CD14-positive monocyte (primary cell): ENCODE measurements around the gene RNASE12. TPM values are rescaled to one million over a fixed set of nuclear protein-coding genes. Genes with fewer than 3 reads are reported as not detected.

Experiments used
- DNase-seq, 3 donors: peaks; one replicate each; pipeline ENCODE4 v3.0.0-alpha.2; 2011 to 2022
- H2AFZ ChIP-seq: 2 replicates; pipeline ENCODE4 v1.6.0; 2012; ENCODE audit warnings: mild to moderate bottlenecking, low read depth, low read length, inconsistent platforms; ENCODE audit not compliant: insufficient read depth, poor library complexity, severe bottlenecking
- H3K27ac ChIP-seq, 2 donors: 1 replicate in 1 of 2; 2 replicates in 1 of 2; pipeline ENCODE4 v1.5.1; 2012 to 2013; ENCODE audit warnings: low read length in 2 of 2, control low read depth in 1 of 2, inconsistent platforms in 1 of 2, low read depth in 1 of 2, mild to moderate bottlenecking in 1 of 2
- H3K27me3 ChIP-seq, 2 donors: one replicate each; pipeline versions ENCODE4 v1.6.0 to v1.6.1; 2011 to 2013; ENCODE audit warnings: low read length in 2 of 2; ENCODE audit not compliant: control insufficient read depth in 2 of 2, insufficient read depth in 2 of 2
- H3K36me3 ChIP-seq, 2 donors: replicated peaks in 1 of 2; 1 replicate in 1 of 2; 2 replicates in 1 of 2; pipeline versions ENCODE4 v1.5.1 to v1.6.1; 2012 to 2013; ENCODE audit warnings: low read length in 2 of 2, control low read depth in 1 of 2, inconsistent platforms in 1 of 2, mild to moderate bottlenecking in 1 of 2; ENCODE audit not compliant: insufficient read depth in 2 of 2, control insufficient read depth in 1 of 2
- H3K4me1 ChIP-seq, 2 donors: 1 replicate in 1 of 2; 2 replicates in 1 of 2; pipeline versions ENCODE4 v1.5.1 to v1.6.1; 2012 to 2013; ENCODE audit warnings: low read length in 2 of 2, control low read depth in 1 of 2, inconsistent platforms in 1 of 2, mild to moderate bottlenecking in 1 of 2, moderate library complexity in 1 of 2; ENCODE audit not compliant: insufficient read depth in 2 of 2, control insufficient read depth in 1 of 2
- H3K4me2 ChIP-seq: replicated peaks from 2 replicates; pipeline ENCODE3; 2012; ENCODE audit warnings: low read length, moderate library complexity, mild to moderate bottlenecking; ENCODE audit not compliant: poor library complexity, severe bottlenecking; ENCODE audit errors: extremely low read depth
- H3K4me3 ChIP-seq, 3 experiments: fragments of 200-600 bp in 1 of 3; sonication (generic) in 1 of 3; replicated peaks in 1 of 3; 1 replicate in 2 of 3; 2 replicates in 1 of 3; pipeline ENCODE4 v1.5.1; 2011 to 2013; ENCODE audit warnings: low read length in 3 of 3, mild to moderate bottlenecking in 3 of 3, control low read depth in 2 of 3, low read depth in 2 of 3, inconsistent platforms in 1 of 3, moderate library complexity in 1 of 3
- H3K79me2 ChIP-seq: 2 replicates; pipeline ENCODE4 v1.6.0; 2012; ENCODE audit warnings: mild to moderate bottlenecking, control low read depth, inconsistent platforms, low read length, moderate library complexity; ENCODE audit not compliant: insufficient read depth
- H3K9ac ChIP-seq: 2 replicates; pipeline ENCODE4 v1.6.0; 2017; ENCODE audit warnings: low read length, mild to moderate bottlenecking; ENCODE audit not compliant: insufficient read depth, poor library complexity, severe bottlenecking
- H3K9me3 ChIP-seq, 2 donors: replicated peaks in 1 of 2; 1 replicate in 1 of 2; 2 replicates in 1 of 2; pipeline versions ENCODE4 v1.5.1 to v1.6.1; 2012 to 2013; ENCODE audit warnings: low read length in 2 of 2, control low read depth in 1 of 2; ENCODE audit not compliant: control insufficient read depth in 1 of 2, insufficient read depth in 1 of 2
- H4K20me1 ChIP-seq: 2 replicates; pipeline ENCODE4 v1.6.0; 2012; ENCODE audit warnings: mild to moderate bottlenecking, low read length, control low read depth, moderate library complexity; ENCODE audit not compliant: insufficient read depth
- H3K27ac Mint-ChIP-seq, 7 donors: one replicate each; pipeline ENCODE4 v1.8.0; 2020; ENCODE audit warnings: mild to moderate bottlenecking in 7 of 7, mixed read lengths in 7 of 7, moderate library complexity in 6 of 7, inconsistent platforms in 2 of 7
- H3K27me3 Mint-ChIP-seq, 3 donors: one replicate each; pipeline ENCODE4 v1.8.0; 2021 to 2022; ENCODE audit warnings: low read depth in 3 of 3, mild to moderate bottlenecking in 3 of 3, mixed read lengths in 3 of 3, moderate library complexity in 3 of 3, inconsistent platforms in 1 of 3
- H3K36me3 Mint-ChIP-seq, 2 donors: one replicate each; pipeline ENCODE4 v1.8.0; 2020; ENCODE audit warnings: mixed read lengths in 2 of 2, inconsistent platforms in 1 of 2, mild to moderate bottlenecking in 1 of 2
- H3K4me1 Mint-ChIP-seq: one replicate; pipeline ENCODE4 v1.8.0; 2020; ENCODE audit warnings: mild to moderate bottlenecking, mixed read lengths
- H3K4me3 Mint-ChIP-seq, 2 donors: one replicate each; pipeline ENCODE4 v1.8.0; 2020; ENCODE audit warnings: mild to moderate bottlenecking in 2 of 2, mixed read lengths in 2 of 2, moderate library complexity in 1 of 2
- H3K9me3 Mint-ChIP-seq, 7 donors: one replicate each; pipeline ENCODE4 v1.8.0; 2020 to 2022; ENCODE audit warnings: mixed read lengths in 7 of 7, mild to moderate bottlenecking in 6 of 7, moderate library complexity in 6 of 7, inconsistent platforms in 2 of 7
- WGBS: methylation state at CpG from one replicate; pipeline ENCODE4 v1.1.5; 2013; ENCODE audit warnings: missing lambda C conversion rate; ENCODE audit not compliant: insufficient coverage; 5-methylcytosine and 5-hydroxymethylcytosine counted together
- intact Hi-C, 2 donors: fragments of 100-400 bp; cut with micrococcal nuclease; formaldehyde crosslinking; loops; one replicate each; pipeline versions ENCODE4 v1.15.0 to v1.15.1; 2023
- polyA plus RNA-seq, 3 donors: library from polyadenylated mRNA; depleted of rRNA in 1 of 3; unstranded in 2 of 3; stranded (reverse) in 1 of 3; fragments of 300-500 nt in 2 of 3; fragments of >200 nt in 1 of 3; fragmentation: Illumina TruSeq in 2 of 3; gene quantifications; 1 replicate in 2 of 3; 2 replicates in 1 of 3; pipeline ENCODE4 v1.2.3, GENCODE V29; 2012 to 2021
- TF ChIP-seq, protein P1 (sequence below): fragments of 200-600 bp; IDR thresholded peaks from one replicate; pipeline ENCODE4 v1.8.0; 2022; ENCODE audit warnings: antibody characterized with exemption, mild to moderate bottlenecking

Gene RNASE12
- polyA plus RNA-seq, 3 donors, result not detected

DNA sequence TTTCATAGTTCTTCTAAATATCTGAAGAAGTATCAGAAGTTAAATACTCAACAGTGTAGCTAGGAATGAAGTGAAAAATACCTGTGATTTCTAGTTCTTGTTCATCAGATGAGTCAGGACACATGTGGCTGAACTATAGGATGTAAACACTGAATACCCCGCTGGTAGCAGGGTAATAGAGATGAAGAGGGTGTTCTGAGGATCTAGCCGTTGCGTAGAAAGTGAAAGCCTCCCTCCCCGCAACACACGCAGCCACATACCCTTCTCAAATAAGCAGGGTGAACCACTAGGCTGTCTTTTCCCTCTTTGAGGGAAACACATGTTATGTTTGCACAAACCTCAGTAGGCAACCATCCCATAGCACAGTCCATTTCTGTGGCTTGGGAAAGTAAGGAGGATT is 16.4 kb upstream of the RNASE12 start:
- Mint-ChIP-seq H3K27me3 (no peaks in the 10 kb centered on the region), H3K4me1 (peaks cover 4% of the 10 kb centered on the region), H3K9me3 (no peaks in the 10 kb centered on the region), H3K4me3 (no peak overlapping the region), H3K36me3 (no peaks in the 10 kb centered on the region), H3K27ac (no peak overlapping the region)
- WGBS, result no CpG with 5 or more reads among the region's 5 CpGs
- Histone ChIP-seq H3K79me2 (no peaks in the 10 kb centered on the region), H3K36me3 (no peaks in the 10 kb centered on the region), H3K9ac (no peak overlapping the region), H3K27me3 (no peaks in the 10 kb centered on the region), H2AFZ (no peak overlapping the region), H3K4me3 (no peak overlapping the region), H3K4me2 (no peak overlapping the region), H4K20me1 (no peaks in the 10 kb centered on the region), H3K27ac (no peak overlapping the region), H3K4me1 (peaks cover 22% of the 10 kb centered on the region in 2 donors), H3K9me3 (no peaks in the 10 kb centered on the region)
- no peak for DNase-seq
- TF ChIP-seq, protein P1, sequence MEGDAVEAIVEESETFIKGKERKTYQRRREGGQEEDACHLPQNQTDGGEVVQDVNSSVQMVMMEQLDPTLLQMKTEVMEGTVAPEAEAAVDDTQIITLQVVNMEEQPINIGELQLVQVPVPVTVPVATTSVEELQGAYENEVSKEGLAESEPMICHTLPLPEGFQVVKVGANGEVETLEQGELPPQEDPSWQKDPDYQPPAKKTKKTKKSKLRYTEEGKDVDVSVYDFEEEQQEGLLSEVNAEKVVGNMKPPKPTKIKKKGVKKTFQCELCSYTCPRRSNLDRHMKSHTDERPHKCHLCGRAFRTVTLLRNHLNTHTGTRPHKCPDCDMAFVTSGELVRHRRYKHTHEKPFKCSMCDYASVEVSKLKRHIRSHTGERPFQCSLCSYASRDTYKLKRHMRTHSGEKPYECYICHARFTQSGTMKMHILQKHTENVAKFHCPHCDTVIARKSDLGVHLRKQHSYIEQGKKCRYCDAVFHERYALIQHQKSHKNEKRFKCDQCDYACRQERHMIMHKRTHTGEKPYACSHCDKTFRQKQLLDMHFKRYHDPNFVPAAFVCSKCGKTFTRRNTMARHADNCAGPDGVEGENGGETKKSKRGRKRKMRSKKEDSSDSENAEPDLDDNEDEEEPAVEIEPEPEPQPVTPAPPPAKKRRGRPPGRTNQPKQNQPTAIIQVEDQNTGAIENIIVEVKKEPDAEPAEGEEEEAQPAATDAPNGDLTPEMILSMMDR, result no peak
- intact Hi-C loops, result loop anchor here in 1 of 2 donors (2.0 kb wide), 1 partner anchor 281 kb away; no protein-coding TSS in a partner anchor

DNA sequence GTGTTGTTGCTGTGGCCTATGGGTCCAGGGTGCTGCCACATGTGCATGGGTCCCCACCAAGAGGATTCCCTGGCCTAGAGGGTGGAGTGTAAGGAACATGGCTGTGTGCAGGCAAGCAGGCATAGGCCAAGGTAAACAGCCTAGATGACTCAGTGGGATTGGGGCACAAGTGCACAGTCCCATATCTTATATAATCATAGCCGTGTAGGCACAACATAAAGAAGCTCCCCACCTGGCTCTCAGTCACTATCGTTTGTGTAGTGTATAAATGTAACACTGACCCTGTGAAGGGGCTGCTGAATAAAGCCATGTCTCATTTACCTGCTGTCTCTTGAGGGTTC is 15.7 kb upstream of the RNASE12 start:
- intact Hi-C loops, result no loop called here
- no CpG with 5 or more reads among the region's 2 CpGs for WGBS
- no peak overlapping the region for H3K27ac ChIP-seq
- no peak overlapping the region for H3K4me3 ChIP-seq
- no peaks in the 10 kb centered on the region for H4K20me1 ChIP-seq
- H3K27me3 Mint-ChIP-seq, result no peaks in the 10 kb centered on the region
- H3K27me3 ChIP-seq, result no peaks in the 10 kb centered on the region
- H3K9ac ChIP-seq, result no peak overlapping the region
- H3K36me3 ChIP-seq, result no peaks in the 10 kb centered on the region
- H3K9me3 Mint-ChIP-seq, result no peaks in the 10 kb centered on the region
- no peaks in the 10 kb centered on the region for H3K36me3 Mint-ChIP-seq
- TF ChIP-seq, protein P1, result no peak
- no peaks in the 10 kb centered on the region for H3K9me3 ChIP-seq
- H3K79me2 ChIP-seq, result no peaks in the 10 kb centered on the region
- DNase-seq, result no peak
- H3K4me1 ChIP-seq, result peaks cover 14 to 15% of the 10 kb centered on the region in 2 donors
- no peak overlapping the region for H3K4me2 ChIP-seq
- H2AFZ ChIP-seq, result no peak overlapping the region
- H3K4me1 Mint-ChIP-seq, result peaks cover 6% of the 10 kb centered on the region
- H3K4me3 Mint-ChIP-seq, result no peak overlapping the region
- no peak overlapping the region for H3K27ac Mint-ChIP-seq
